ENCODE data around the gene MTHFD1L. TPM values are rescaled to one million over a fixed set of nuclear protein-coding genes. Genes with fewer than 3 reads are reported as not detected.

The MTHFD1L gene
- total and polyA plus RNA-seq, 2 of the 4 experiments (the other 2 are of a cell fraction) = 43.5 to 53.2 TPM

GRCh38 chr6:150822932-150823331 is 42.6 kb upstream of the MTHFD1L start:
- ChIA-PET CTCF (interaction anchor here (1.2 kb wide), 1 partner anchor 405 kb away, joined by 3 read pairs; no protein-coding TSS in a partner anchor), POLR2A (ENCODE audit: unreplicated experiment) (no interaction called here)
- no peak for TF ChIP-seq RFX5 (IDR thresholded peaks at IDR 0.05; ENCODE audit: low read depth, low read length)
- TF ChIP-seq NFE2L2 (IDR thresholded peaks at IDR 0.05; ENCODE audit: low read depth, low read length) = no peak
- no peak for TF ChIP-seq RAD21 (IDR thresholded peaks at IDR 0.05; ENCODE audit: low read length)
- TF ChIP-seq MXI1 (IDR thresholded peaks at IDR 0.05; ENCODE audit: borderline replicate concordance, low read depth, low read length) = no peak
- no peak for TF ChIP-seq MAZ (IDR thresholded peaks at IDR 0.05; ENCODE audit: borderline replicate concordance, low read depth, low read length)
- TF ChIP-seq CHD1 (IDR thresholded peaks at IDR 0.05; ENCODE audit: low read depth, low read length) = no peak
- no peak for TF ChIP-seq ELK1 (IDR thresholded peaks at IDR 0.05; ENCODE audit: borderline replicate concordance, low read depth, low read length)
- TF ChIP-seq SMC3 (IDR thresholded peaks at IDR 0.05; ENCODE audit: low read depth, low read length) = no peak
- TF ChIP-seq USF2 (IDR thresholded peaks at IDR 0.05; ENCODE audit: low read depth, low read length) = no peak

More at GRCh38 chr6:150822932-150823331, 42.6 kb upstream of the MTHFD1L start:
- H2BK120ac ChIP-seq (ENCODE audit: low read depth, low read length) = no peak overlapping the region
- no peak overlapping the region for H2BK5ac ChIP-seq (ENCODE audit: low read depth, low read length, poor library complexity, severe bottlenecking)
- H3K4me1 ChIP-seq (ENCODE audit: control insufficient read depth, insufficient read depth, low read length) = no peaks in the 10 kb centered on the region
- no peak overlapping the region for H2AK9ac ChIP-seq (replicated peaks; ENCODE audit: low read depth, low read length, poor library complexity)
- DNase-seq (no peak), ATAC-seq (ENCODE audit: low read depth) (no peak)
- no peaks in the 10 kb centered on the region for H4K20me1 ChIP-seq (ENCODE audit: insufficient read depth, low read length)
- no peak overlapping the region for H3K14ac ChIP-seq (replicated peaks; ENCODE audit: low read depth, low read length)
- H3K36me3 ChIP-seq (ENCODE audit: control insufficient read depth, insufficient read depth, low read length) = peaks cover 5% of the 10 kb centered on the region; the same call in 1 of the 2 replicates
- no peak overlapping the region for H3K27ac ChIP-seq (ENCODE audit: insufficient read depth, low read length)
- H4K8ac ChIP-seq (ENCODE audit: low read depth in 2 of 2, low read length in 2 of 2) = no peak overlapping the region
- no peak overlapping the region for H3K23ac ChIP-seq (ENCODE audit: low read depth, low read length)
- H3K9ac ChIP-seq (ENCODE audit: low read depth, low read length) = no peak overlapping the region
- no peak overlapping the region for H2BK20ac ChIP-seq (ENCODE audit: low read depth, low read length)
- H3K4ac ChIP-seq (ENCODE audit: low read depth, low read length) = no peak overlapping the region
- intact Hi-C loops (cut with micrococcal nuclease) (no loop called here), dilution Hi-C loops (cut with HindIII; ENCODE audit: low sequenced_read_pairs, unreplicated experiment) (no loop called here), in situ Hi-C loops (cut with MboI; ENCODE audit: low sequenced_read_pairs) (loop anchor here (10.0 kb wide), 1 partner anchor 502 kb away; no protein-coding TSS in a partner anchor)
- H4K91ac ChIP-seq (ENCODE audit: insufficient read depth, low read depth, low read length) = no peak overlapping the region
- H3K56ac ChIP-seq (ENCODE audit: extremely low read depth, insufficient read depth, low read length) = no peak overlapping the region
- no peak overlapping the region for H2AK5ac ChIP-seq (ENCODE audit: low read depth, low read length)
- H3K4me3 ChIP-seq (ENCODE audit: insufficient read depth, low read depth, low read length) = no peak overlapping the region
- 83% methylated on average over 2 of the region's 5 CpGs; no CpG with 5 or more reads in 1 of the 2 experiments for WGBS, 2 experiments (ENCODE audit: extremely low coverage in 2 of 2, insufficient read length in 1 of 2)
- H4K5ac ChIP-seq (ENCODE audit: low read depth, low read length) = no peak overlapping the region
- no peak overlapping the region for H3K18ac ChIP-seq (ENCODE audit: low read depth, low read length)
- no peak overlapping the region for H2AFZ ChIP-seq (replicated peaks; ENCODE audit: low read length, poor library complexity)
- H3K9me1 ChIP-seq (ENCODE audit: insufficient read depth, low read length) = no peaks in the 10 kb centered on the region
- H3K27me3 ChIP-seq (ENCODE audit: control insufficient read depth, insufficient read depth, low read length) = no peaks in the 10 kb centered on the region
- no peaks in the 10 kb centered on the region for H3K79me1 ChIP-seq (ENCODE audit: low read depth in 1 of 2, low read length in 2 of 2)
- H3K9me3 ChIP-seq (ENCODE audit: control insufficient read depth, insufficient read depth, low read length) = no peaks in the 10 kb centered on the region
- H3K4me2 ChIP-seq (ENCODE audit: low read depth, low read length) = no peak overlapping the region
- no peak overlapping the region for H2BK15ac ChIP-seq (ENCODE audit: low read depth, low read length)
- BruUV-seq (replicated peaks) = no TSS peak
